COLO668 (cell line): ENCODE data around the gene DDX59.
A peak's percentile ranks its signal among the peaks of the same experiment; 100 is the strongest.

ENCODE experiments used
- DNase-seq: peaks from one replicate; lab custom pipeline; 2025; ENCODE audit not compliant: unreplicated experiment; lab: John Stamatoyannopoulos, UW

The DDX59 gene

DNA sequence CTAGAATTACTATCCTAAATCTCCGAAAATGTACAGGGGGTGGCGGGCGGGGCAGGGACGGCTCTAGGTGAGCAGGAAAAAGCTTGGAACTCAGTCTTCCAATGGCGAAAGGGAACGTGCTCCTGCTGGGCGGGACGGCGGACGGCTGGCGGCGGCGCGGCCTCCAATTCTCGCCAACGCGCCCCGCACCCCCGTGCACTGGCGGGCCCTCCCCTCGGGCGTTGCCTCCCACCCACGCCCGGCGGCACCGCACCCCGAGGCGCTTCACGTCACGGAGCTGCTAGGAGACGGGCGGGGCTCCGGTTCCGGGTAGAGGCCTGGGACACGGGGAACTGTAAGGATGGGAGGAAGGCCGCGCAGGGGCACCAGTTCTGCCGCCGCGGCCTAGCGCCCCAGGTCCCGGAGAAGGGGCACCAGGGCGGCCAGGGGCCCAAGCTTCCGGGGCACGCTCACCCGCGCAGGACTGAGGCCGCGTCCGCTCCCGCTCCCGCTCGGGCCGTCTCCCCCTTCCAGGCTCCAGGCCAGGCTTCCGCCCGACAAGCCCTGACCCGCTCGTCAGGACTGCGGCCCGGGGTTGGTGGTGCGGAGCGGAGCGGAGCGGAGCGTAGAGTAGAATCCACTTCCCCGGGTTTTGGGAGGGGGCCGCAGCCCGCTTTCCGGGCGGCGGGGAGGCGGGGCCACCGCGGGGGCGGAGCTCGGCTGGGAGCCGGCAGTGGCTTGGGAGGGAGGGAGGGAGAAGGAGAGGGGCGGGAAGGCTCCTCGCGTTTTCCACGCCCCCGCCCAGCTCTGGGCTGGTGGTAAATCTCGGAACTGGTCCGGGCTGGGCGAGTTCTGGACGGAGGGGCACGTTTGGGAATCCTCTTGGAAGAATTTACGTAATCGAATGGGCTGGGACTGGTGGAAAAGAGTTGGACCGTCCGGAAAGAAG, at the start of gene DDX59:
Gene DDX59, minus strand, starts transcription at position 594 of the 928 bp plus-strand sequence. CDS start 3,167 bp downstream, outside the sequence.
- peak; percentile 98 for DNase-seq

DNA sequence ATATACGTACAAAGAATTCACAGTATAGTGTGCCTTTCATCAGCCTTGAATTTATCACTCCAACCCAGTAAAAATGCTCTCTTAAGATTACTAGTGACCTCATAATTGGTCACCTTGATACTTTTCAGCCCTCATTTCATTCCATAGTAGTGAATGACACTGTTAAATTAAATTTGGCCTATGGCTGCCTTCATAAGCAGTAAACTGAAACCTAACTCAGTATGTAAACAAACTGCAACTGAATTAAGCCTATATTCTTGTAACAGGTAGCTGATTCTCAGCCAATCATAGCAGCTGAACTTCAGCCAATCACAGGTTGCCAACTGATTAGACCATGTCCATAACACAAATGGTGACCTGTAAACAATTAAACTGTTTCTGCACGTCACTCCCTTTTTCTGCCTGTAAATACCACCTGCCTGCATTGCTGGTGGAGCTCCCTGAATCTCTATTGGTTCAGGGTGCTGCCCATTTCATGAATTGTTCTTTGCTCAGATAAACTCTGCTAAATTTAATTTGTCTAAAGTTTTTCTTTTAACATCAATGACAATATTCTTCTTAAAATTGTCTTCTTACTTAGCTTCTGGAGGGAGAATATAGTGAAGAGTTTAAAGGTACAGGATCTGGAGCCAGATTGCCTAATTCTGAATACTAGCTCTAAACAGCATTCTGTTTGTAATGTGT, 44.9 kb upstream of the DDX59 start:
- no peak for DNase-seq

DNA sequence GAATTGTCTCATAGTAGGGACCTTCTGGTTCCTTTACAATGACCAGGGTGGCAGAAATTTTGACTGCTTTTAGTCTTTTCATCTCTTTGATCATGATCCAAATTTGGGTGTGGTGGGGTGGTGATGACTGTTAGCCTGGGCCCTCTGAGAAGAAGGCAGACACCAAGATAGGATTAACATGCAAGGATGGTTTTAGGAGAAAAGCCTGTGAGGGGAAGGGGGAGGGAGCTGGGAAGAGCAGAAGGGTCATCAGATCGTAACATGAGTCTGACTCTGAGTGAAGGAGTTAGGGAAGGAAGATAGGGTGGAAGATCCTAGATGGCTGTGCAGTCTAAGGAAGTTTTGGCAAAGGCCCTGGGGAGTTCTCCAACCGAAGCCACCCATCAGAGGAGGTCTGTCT, 40.5 kb upstream of the DDX59 start:
- DNase-seq: no peak

DNA sequence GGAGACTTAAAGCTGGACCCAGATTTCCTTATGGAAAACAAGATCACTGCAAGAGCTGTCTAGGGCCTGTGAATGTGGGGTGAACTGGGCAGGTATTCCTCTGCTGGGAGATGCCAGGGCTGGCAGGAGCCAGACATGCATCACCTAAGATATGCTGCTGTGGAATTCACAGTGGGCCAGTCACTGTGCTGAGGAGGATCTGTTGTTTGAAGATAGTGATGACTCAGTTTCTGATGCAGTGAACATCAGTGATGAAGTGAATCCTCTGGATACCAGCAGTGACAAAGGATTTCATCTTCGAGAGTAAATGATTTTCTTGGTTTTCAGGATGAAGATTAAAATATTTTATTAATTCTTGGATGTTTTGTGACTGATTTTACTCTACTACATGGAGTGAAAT, 39.1 kb upstream of the DDX59 start:
- no peak for DNase-seq

DNA sequence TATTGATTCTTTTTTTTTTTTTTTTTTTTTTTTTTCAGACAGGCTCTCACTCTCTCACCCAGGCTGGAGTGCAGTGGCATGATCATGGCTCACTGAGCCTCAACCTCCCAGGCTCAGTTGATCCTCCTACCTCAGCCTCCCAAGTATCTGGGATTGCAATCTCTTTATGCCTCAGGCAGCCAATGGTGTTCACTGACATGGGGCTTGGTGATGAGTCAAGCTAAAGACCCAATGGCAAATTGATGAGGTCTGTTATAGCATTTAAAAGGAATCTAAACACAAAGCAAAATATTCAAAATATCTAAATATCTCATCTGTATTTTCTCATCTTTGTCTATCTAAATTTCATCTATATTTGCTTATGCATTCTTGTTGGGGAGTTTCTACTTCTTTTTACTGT, 38.5 kb upstream of the DDX59 start:
- no peak for DNase-seq

DNA sequence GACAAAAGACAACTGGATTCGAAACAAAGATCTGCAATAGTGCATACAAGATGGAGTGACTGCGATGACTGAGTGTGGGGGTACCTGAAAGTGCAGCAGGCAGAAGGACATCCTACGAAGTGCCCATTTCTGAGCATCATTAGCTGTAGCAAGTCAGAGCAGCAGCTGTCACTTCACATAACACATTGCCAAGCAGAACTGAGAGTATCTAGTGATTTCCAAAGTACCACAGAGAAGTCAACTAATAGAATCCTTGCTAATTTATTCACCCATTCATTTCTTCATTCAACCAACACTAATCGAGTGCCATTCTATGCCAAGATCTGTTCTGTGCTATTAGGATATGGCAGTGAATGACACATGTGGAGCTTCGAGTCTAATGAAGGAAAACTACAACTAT, 37.4 kb upstream of the DDX59 start:
- no peak for DNase-seq

DNA sequence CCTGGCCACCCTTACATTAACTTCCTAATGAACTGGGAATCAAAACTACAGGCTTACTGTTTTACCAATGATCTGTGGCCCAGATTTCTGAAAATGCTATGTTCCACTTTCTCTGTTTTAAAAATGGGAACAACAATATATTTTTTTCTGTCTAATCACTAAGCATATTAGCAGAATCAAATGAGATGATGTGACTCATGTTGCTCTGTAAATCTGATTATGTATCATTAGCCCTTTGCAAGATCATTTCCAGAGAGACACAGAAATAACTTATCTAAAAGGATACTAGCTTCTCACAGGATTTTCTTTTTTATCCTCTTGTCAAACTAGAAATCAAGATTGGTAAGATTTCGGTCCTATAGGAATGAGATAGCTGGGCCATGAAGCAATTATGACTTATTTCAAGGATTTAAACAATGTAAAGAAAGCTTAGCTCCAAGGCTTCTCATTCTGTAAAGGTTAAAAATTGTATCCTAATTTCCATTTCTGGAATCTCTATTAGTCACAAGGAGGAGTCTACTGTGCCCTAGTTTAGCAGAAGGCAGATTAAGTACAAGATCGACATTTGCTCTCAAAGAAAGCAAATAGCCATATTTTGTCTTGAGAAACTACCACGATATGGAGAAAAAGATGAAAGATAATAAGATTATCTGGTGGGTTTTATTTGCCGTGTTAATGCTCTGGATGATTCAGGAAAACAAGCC, 36.6 kb upstream of the DDX59 start:
- no peak for DNase-seq

DNA sequence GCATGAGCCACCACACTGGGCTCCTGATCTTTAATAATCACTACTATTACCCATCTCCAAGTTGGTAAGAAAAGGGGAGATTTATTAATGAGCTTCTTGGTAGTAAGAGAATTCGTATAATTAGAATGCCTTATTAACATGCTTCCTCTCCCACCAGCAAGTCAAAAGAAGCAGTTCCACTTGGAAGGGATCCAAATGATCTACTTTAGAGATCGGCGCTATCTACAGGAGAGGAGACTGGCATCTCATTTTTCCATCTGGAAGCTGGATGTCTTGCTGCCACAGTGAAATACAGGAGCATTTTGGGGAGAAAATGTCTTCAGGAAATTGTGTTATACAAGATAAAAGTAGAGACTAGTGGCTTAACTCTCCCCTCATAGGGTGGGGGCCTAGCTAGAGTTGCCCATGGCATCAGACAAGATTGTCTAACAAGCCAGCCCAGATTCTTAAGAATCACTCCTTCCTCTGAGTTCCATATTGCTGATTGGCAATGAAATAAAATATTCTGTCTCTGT, 35.3 kb upstream of the DDX59 start:
- DNase-seq: no peak

DNA sequence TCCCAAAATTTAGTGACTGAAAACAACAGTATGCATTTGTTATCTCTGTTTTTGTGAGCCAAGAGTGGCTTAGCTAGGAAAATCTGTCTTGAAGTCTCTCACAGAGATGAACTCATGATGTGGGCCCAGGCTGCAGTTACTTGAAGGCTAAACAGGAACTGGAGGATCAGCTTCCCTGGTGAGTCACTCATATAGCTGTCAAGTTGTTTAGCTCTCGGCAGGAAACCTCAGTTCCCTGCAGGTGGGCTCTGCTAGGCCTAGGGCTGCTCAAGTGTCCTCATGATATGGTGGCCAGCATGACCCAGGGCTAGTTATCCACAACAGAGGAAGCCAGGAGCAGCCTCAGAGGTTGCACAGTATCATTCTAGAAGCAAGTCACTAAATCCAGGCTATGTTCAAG, 30.2 kb upstream of the DDX59 start:
- DNase-seq: no peak

DNA sequence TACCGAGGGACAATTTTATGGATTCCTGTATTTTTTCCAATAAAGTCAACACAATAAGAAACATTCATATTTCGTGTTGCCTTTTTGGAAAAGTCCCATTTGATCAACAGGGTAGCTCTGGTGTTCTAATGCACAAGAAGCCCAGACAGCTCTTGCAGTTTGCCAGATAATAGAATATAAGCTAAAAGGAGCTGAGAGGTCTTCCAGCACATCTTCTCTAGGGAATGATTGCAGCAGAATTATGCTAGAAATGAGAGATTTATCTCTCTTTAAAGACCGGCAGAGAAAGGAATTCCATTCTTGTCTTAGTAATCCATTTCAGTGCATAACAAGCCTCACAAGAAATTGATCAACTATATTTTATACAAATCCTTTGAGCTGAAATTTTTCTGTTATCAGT, 25.0 kb upstream of the DDX59 start:
- DNase-seq: no peak

DNA sequence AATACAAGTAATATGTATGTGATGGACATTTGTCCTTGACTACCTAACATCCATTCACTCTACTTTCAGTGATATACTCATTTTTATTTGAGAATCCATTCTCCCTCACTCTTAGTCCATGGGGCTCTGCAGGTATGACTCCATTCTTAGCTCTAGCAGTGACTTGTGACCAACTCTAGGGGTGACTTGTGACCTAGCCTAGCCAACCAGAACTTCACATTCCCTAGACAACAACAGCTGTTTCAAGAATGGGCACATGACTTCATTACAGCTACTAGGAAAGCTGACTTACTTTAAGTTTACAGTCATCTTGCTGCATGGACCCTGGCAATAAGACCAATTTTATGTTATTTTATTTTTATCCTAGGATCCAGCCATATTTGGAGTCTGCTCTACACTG, 23.6 kb upstream of the DDX59 start:
- no peak for DNase-seq

DNA sequence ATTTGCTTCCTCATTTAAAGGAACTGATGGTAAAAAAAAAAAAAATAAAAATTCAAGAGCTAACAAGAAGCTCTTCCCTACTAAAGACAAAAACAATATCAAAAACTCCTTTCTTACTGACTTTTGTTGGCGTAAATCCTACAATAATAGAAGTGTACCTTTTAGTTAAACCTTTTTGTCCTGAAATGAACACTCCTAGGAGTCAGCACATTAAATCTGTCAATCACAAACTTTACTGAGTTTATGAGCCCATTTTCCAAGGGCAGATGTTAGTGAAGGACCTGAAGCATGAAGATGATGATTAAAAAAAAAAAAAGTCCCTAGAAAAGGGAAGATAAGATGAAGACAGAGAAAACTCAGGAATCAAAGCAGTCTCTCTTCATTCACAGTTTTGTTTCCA, 22.6 kb upstream of the DDX59 start:
- DNase-seq: no peak

DNA sequence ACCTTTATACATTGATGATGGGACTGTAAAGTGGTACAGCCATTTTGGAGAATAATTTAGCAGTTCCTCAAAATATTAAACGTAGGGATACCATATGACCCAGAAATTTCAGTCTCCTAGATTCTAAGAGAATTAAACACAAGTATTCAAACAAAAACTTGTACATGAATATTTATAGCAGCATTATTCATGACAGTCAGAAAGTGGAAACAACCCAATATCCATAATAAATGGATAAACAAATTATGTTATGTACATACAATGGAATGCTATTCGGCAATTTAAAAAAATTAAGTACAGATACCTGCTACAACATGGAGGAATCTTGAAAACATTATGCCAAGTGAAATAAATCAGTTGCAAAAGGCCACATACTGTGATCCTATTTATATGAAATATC, 16.9 kb upstream of the DDX59 start:
- DNase-seq: no peak

DNA sequence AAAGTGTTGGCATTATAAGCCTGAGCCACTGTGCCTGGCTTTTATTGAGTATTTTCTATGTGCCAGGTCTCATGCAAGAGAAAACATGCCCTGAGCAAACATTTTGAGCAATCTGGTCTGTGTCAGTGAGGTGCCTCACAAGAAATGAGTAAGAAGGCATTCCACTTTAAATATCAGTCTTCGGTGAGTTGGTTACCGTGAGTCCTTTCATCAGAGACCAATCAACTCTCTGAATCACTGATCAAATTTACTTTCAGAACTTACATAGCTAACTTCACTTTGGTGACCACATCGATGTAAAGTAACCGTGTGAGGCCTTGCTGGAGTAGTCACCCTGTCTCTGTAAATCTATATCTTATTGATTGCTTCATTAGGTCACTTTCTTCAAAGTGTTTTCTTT, 14.3 kb upstream of the DDX59 start:
- DNase-seq: no peak

DNA sequence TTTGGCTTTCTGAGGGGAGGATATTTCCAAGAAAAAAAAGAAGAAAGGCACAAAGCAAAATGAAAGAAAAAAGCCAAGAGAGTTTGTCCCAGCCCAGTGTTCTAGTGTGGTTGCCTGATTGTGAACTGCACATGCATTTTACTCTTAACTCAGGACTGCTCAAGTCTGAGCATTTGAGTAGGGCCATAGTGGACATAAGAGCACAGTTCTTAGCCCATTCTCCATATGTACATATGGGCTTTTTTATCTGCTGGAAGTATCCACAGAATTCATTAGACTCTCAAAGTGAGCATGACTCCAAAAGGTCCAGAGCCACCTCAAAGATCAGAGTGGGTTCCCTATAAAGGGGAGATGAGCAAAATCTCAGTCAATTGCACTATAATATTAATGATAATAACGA, 13.6 kb upstream of the DDX59 start:
- DNase-seq: no peak

DNA sequence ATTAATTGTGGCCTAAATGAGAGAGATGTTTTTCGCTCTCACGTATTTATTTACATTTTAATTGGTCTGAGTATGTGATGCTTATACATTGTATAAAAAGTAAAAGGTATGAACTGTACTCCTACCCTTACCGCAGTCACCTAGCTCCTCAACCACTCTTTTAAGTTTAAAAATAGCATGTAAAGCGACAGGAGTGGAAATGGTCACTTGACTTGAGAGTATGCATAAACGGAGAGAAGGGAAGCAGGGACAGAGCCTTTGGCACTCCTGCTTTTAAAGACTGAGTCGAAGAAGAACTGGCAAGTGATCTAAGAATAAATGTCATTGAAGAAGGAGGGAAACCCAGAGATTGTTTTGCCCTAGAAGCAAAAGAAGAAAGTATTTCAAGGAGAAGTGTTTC, 11.5 kb upstream of the DDX59 start:
- DNase-seq: no peak

DNA sequence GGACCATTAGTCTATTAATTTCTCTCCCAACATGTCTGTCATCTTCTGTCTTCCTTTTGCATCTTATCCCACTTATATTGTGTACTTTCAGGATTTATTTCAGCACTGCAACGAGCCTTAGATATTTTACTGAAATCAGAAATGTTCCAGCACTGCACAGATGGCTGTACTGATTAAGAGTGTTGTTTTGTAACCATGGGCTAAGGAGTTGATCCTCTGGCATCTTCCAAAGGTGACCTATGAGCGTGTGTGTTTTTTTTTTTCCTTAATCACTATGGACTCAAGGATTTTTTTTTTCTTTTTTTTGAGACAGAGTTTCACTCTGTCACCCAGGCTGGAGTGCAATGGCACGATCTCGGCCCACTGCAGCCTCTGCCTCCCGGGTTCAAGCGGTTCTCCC, 7.1 kb upstream of the DDX59 start:
- DNase-seq: no peak

DNA sequence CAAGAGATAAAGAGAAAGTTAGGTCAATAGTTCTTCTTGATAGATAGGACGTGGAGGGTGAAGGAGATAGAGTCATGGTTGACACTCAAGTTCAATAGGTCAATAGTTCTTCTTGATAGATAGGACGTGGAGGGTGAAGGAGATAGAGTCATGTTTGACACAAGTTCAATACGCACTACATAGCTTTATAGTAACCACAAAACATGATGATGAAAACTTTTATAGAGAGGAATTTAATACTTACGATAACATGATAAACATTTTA, 5.8 kb upstream of the DDX59 start:
- DNase-seq: no peak

DNA sequence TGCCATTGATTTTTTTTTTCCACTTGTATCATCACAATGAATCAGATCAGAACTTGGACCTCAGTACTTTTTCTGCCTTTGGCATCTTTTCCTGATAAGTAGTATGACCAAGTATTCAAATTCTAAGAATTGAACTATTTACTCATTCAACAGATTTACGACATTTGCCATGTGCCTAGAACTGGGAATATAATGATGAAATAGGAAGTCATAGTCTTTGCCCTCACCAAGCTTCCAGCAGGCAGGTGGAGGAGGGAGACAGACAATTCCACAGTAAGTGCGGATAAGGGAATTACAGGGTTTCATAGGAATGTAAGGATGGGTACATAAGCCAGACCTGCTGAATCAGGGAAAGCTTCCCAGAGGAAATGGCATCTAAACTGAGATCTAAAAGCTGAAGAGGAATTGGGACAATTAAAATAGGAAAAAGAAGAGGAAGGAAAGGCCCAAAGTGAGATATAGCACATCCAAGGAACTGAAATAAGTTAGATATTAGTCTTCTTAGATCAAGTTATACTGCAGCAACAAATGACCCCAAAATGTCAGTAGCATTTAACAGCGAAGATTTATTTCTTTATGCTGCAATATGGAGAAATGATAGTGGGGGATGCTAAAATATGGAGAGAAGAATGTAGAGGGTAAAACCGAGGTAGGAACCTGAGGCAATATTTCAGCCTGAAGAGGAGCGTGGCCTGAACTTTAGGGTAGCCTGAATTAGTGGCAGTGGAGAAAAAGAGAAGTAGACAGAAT, 5.3 kb upstream of the DDX59 start:
- no peak for DNase-seq

DNA sequence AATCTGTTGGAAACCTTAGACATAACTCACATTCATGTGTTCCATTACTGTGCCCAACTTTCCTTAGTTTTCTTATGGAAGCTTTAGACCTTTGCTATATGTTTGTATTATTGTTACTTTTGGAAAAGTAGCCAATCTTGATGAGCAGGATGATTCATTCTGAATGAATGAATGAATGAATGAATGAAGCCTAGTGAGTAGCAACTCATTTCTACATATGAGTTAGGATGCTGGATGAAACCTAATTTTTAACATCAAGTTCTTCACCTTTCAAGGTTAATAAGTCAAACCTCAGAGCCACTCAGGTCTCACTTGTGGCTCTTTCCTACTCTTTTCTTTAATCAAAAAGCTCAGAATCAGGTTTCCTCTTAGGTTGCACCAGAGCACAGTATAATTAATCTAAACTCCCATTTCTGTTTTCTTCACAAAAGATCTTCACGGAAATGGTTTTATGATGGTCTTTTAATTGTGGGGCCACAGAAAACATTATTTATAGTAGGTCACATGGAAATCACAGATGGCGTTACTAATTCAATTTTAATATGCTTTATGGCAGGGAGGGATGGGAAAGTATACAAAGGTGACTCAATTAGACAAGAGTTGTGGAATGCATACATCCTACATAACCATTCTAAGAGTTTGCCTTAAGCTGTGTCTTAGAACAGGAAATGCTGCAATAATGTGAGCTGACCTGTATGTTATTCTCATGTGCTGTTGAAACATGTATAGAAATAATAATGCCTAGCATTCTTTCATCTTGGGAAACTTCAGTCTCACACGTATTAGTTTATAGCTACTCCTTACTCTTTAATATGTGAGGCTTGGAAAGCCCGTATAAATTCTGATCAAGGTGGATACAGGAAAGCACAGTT, 4.5 kb upstream of the DDX59 start:
- no peak for DNase-seq
